NCI-H446 (cell line): Measurements from ENCODE around the gene ACTR3.

Source experiments
- DNase-seq, 2 experiments: peaks; one replicate each; lab custom pipeline; 2025; lab: John Stamatoyannopoulos, UW

ACTR3 gene

DNA sequence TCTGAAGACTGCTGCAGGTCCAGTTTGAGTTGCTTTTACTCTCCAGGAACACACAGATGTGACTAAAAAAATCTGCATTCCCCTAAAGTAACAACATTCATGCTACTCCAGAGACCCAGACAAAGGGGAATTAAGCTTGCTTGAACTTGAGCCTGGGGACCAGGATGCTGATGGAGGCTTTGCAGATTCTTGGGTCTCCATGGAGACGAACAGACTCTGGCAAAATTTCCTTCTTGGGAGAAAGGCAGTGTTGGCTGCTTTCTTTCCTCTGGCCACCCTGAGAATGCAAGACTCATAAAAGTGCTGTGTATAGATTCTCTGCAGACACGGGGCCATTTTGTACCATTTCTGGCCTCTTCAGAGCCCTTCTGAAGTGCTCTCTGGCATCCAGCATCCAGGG lies 112.0 kb downstream of the ACTR3 start:
- DNase-seq: no peak

DNA sequence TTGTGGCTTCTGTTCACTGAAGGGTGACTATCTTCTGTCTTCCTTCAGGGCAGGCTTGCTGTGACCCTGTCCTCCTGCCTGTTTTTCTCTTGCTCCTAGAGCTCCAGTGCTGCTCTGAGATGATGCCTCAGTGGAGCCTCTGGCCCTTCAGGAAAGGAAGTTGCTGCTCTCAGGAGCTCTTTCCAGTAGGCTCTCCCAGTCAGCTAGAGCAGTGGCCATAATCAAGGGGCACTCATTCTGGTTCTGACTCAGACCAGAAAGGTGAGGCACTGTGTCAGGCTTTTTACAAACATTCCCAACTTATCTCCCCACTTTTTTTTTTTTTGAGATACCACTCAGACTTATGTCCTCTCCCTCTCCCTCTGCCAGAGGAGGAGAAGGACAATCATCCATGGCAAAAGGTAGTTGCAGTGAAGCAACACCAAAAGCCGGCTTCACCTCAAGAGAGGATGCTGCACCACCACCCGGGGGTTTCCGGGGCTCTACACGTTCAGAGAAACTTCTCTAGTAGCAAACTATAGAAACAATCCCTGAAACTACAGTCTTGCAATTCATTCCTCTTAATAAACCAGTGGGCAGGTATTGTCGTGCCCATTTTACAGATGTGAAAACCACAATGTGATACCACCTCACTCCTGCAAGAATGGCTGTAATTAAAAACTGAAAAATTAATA lies 115.4 kb downstream of the ACTR3 start:
- DNase-seq: no peak

DNA sequence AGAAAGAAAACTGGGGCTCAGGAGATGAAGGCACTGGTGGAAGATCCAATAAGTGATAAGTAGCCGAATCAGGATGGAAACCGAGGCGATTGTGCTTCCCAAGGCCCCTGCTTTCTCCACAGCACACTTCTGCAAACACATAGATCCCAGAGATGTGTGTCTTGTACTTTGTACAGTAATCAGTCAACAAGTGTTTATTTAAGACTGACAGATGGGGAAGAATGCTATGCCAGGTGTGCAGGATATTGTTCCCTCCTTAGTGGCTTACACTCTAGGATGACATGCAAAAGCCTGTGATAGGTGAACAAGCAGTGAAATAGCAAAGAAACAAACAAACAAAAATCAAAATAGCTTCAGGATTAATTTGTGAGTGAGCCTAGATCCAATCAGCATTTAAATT lies 116.6 kb downstream of the ACTR3 start:
- DNase-seq: no peak

DNA sequence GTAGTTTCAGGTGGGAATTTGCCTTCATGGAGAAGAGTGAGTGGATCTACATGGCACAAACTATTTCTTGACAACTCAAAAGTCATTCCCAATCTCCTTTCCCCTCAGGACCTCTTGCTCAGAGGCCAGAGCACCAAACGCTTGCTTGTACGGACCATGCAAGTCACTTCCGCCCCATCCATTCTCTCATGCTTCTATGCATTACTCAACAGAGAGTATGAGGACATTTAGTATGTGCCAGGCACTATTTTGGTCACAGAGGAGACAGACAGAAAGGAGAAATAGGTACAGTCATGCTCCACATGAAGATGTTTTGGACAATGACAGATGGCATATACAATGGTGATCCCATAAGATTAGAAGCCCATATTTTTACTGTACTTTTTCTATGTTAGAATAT lies 117.5 kb downstream of the ACTR3 start:
- DNase-seq: no peak

DNA sequence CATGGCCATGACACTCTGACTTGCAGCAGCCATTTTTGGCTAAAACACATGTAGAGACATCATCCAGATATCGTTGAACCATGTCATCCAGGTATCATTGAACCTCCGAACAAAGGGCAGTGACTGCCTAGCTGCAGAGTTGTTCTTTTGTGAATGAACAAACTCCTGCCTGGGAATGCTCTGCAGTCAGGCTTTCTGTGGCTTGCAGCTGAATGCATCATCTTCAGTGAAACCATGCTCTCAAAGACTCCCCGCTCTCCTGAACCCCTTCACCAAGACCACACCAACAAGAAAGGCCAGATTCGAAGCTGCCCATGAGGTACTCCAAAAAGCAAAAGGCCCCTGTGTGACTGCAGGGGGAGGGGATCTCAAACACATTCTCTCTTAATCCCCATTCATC lies 118.8 kb downstream of the ACTR3 start:
- DNase-seq: no peak

DNA sequence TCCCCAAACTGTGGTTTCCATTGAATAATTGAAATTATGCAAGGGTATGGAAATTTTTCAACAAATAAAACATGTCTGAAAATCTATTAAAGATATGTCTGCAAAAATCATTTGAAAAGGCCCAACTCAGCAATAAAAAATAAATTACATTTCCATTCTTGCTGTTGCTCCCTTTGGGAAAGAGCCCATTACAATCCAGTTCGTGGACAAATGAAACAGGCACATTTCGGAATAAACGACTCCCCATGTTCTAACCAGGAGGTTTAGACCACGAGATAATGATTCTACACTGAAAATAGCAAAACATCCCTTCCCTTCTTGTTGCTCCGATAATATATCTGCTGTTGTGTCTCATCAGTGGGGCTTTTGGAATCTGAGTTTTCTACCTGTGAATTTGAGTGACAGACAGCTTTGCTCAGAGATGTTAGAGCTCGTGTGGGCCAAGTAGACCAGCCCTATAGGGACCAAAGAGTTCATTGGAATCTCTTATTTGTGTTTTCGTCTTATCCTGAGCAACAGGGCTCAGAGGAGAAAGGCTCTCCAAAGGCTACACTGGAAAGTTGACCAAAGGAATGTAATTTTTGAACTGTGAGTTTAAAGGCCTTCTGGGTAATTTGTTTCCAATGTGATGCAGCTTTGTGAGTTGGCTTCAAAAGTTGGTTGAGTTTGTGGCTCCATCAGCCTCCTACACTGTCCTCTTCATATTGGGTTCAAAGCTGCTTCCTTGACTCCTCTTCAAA lies 119.5 kb downstream of the ACTR3 start:
- DNase-seq: no peak

DNA sequence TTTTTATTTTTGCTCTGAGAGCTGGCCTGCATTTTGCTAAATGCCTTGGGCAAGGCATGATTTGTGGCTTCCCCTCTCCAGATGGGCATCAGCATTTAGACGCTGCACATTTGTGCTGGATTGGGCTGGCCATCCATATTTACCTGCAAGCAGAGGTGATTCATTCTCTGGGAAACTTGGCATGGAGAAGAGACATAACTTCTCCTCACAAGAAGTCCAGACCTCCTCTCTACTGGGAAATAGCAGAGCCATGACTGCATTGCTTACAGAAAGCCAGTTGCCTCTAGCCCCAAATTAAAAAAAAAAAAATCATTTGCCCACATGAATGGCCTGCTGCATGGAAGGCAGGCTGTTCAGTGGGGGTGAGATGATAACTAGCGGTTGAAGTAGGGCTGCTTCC lies 120.1 kb downstream of the ACTR3 start:
- no peak for DNase-seq

DNA sequence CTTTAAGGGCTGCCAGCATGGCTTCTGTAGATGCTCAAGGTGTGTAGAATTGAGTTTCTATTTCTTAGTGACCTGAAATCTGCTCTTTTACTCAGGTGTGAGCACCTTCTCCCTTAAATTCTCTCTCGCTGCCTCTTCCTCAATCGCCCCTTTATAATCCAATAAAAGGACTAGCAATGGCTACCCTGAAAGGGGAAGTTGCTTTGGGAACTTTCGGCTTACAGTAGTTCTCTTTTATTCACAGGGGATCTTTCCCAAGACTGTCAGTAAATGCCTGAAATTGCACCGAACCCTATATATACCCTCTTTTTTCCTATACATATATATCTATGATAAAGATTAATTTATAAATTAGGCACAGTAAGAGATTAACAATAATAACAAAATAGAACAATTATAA lies 121.8 kb downstream of the ACTR3 start:
- DNase-seq: no peak
